Nephron progenitor cell (in vitro differentiated cells): ENCODE data around the gene LTB4R2.
"Not testable (repeated sequence)": the region's sequence is repeated elsewhere in the genome, so short reads cannot be mapped to it uniquely, and the experiment has no call there.

ENCODE experiments used
- DNase-seq: peaks from one replicate; pipeline ENCODE4 v3.0.0; 2021
- H3K27ac Mint-ChIP-seq: 2 replicates; pipeline ENCODE4 v1.8.0; 2021; ENCODE audit warnings: mild to moderate bottlenecking, moderate library complexity, mixed read lengths
- H3K27me3 Mint-ChIP-seq: 2 replicates; pipeline ENCODE4 v1.8.0; 2021; ENCODE audit warnings: mild to moderate bottlenecking, low read depth, mixed read lengths; ENCODE audit not compliant: poor library complexity
- H3K36me3 Mint-ChIP-seq: 2 replicates; pipeline ENCODE4 v1.8.0; 2021; ENCODE audit warnings: low read depth, mixed read lengths
- H3K4me1 Mint-ChIP-seq: 2 replicates; pipeline ENCODE4 v1.8.0; 2021; ENCODE audit warnings: mixed read lengths
- H3K4me3 Mint-ChIP-seq: 2 replicates; pipeline ENCODE4 v1.8.0; 2021; ENCODE audit warnings: mild to moderate bottlenecking, moderate library complexity, mixed read lengths
- H3K9me3 Mint-ChIP-seq: 2 replicates; pipeline ENCODE4 v1.8.0; 2021; ENCODE audit warnings: mild to moderate bottlenecking, moderate library complexity, mixed read lengths
- TF ChIP-seq, protein P1 (sequence below): fragments of 200-600 bp; sonication (generic); IDR thresholded peaks from 2 replicates; pipeline ENCODE4 v1.5.0; 2021; ENCODE audit warnings: antibody characterized with exemption

LTB4R2 gene

GRCh38 chr14:24348186-24348585 is 38.2 kb downstream of the LTB4R2 start:
- Mint-ChIP-seq H3K9me3 (peaks cover 3% of the 10 kb centered on the region), H3K4me3 (no peak overlapping the region), H3K4me1 (peaks cover 7% of the 10 kb centered on the region), H3K27ac (no peak overlapping the region), H3K27me3 (peaks cover 96% of the 10 kb centered on the region), H3K36me3 (no peaks in the 10 kb centered on the region)
- TF ChIP-seq, protein P1, sequence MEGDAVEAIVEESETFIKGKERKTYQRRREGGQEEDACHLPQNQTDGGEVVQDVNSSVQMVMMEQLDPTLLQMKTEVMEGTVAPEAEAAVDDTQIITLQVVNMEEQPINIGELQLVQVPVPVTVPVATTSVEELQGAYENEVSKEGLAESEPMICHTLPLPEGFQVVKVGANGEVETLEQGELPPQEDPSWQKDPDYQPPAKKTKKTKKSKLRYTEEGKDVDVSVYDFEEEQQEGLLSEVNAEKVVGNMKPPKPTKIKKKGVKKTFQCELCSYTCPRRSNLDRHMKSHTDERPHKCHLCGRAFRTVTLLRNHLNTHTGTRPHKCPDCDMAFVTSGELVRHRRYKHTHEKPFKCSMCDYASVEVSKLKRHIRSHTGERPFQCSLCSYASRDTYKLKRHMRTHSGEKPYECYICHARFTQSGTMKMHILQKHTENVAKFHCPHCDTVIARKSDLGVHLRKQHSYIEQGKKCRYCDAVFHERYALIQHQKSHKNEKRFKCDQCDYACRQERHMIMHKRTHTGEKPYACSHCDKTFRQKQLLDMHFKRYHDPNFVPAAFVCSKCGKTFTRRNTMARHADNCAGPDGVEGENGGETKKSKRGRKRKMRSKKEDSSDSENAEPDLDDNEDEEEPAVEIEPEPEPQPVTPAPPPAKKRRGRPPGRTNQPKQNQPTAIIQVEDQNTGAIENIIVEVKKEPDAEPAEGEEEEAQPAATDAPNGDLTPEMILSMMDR: no peak
- no peak for DNase-seq

- TF ChIP-seq, protein P1: no peak
- H3K4me1 Mint-ChIP-seq: peaks cover 7% of the 10 kb centered on the region
- H3K27me3 Mint-ChIP-seq: peaks cover 95% of the 10 kb centered on the region
- no peak overlapping the region for H3K4me3 Mint-ChIP-seq
- H3K27ac Mint-ChIP-seq: no peak overlapping the region
- no peak for DNase-seq
- H3K36me3 Mint-ChIP-seq: no peaks in the 10 kb centered on the region
- peaks cover 3% of the 10 kb centered on the region for H3K9me3 Mint-ChIP-seq
Observed at GRCh38 chr14:24349742-24350141, 39.8 kb downstream of the LTB4R2 start.

GRCh38 chr14:24351517-24351916 is 41.6 kb downstream of the LTB4R2 start:
- H3K4me3 Mint-ChIP-seq: no peak overlapping the region
- H3K27ac Mint-ChIP-seq: no peak overlapping the region
- no peaks in the 10 kb centered on the region for H3K36me3 Mint-ChIP-seq
- peaks cover 3% of the 10 kb centered on the region for H3K9me3 Mint-ChIP-seq
- peaks cover 7% of the 10 kb centered on the region for H3K4me1 Mint-ChIP-seq
- H3K27me3 Mint-ChIP-seq: peaks cover 88% of the 10 kb centered on the region
- TF ChIP-seq, protein P1: no peak
- no peak for DNase-seq

- Mint-ChIP-seq H3K4me1 (peaks cover 7% of the 10 kb centered on the region), H3K27me3 (peaks cover 83% of the 10 kb centered on the region), H3K36me3 (no peaks in the 10 kb centered on the region), H3K27ac (no peak overlapping the region), H3K4me3 (no peak overlapping the region), H3K9me3 (peaks cover 3% of the 10 kb centered on the region)
- TF ChIP-seq, protein P1: no peak
- DNase-seq: no peak
Observed at GRCh38 chr14:24353559-24354481, 43.9 kb downstream of the LTB4R2 start.

DNA sequence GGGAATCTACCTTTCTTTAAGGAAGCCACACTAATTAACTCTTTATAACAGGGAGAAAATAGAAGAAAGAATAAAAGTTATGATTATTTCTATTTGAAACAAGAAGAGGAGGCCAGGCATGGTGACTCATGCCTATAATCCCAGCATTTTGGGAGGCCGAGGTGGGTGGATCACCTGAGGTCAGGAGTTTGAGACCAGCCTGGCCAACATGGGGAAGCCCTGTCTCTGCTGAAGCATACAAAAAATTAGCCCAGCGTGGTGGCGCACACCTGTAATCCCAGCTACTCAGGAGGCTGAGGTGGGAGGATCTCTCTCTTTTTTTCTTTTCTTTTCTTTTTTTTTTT is 44.5 kb downstream of the LTB4R2 start:
- not testable (repeated sequence) for H3K9me3 Mint-ChIP-seq, DNase-seq, H3K4me1 Mint-ChIP-seq, H3K36me3 Mint-ChIP-seq, H3K4me3 Mint-ChIP-seq, H3K27ac Mint-ChIP-seq
- H3K27me3 Mint-ChIP-seq: peaks cover 79% of the 10 kb centered on the region

DNA sequence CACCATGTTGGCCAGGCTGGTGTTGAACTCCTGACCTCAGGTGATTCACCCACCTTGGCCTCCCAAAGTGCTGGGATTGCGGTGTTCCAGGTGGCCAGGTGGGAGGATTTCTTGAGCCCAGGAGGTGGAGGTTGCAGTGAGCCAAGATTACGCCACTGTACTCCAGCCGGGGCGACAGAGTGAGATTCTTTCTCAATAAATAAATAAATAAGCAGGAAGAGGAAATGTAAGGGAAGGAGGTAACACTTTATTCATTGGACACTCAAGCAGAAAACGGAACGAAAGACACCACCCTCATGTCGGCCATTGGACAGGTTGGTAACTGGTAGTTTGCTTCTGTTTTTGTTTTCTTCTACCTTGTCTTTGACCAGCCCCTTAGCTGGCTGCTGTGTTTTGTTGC is 45.1 kb downstream of the LTB4R2 start:
- H3K36me3 Mint-ChIP-seq: no peaks in the 10 kb centered on the region

More for the DNA sequence above, 45.1 kb downstream of the LTB4R2 start:
- peaks cover 8% of the 10 kb centered on the region for H3K9me3 Mint-ChIP-seq
- H3K4me1 Mint-ChIP-seq: peaks cover 7% of the 10 kb centered on the region
- peaks cover 79% of the 10 kb centered on the region for H3K27me3 Mint-ChIP-seq
- no peak overlapping the region for H3K4me3 Mint-ChIP-seq
- no peak for DNase-seq
- no peak overlapping the region for H3K27ac Mint-ChIP-seq
- TF ChIP-seq, protein P1: no peak
